ENCODE data around the gene UBE2D2. TPM values are rescaled to one million over a fixed set of nuclear protein-coding genes. Genes with fewer than 3 reads are reported as not detected.
A peak's percentile ranks its signal among the peaks of the same experiment; 100 is the strongest.
"Not testable (repeated sequence)": the region's sequence is repeated elsewhere in the genome, so short reads cannot be mapped to it uniquely, and the experiment has no call there.

UBE2D2 gene
- total RNA-seq, 2 donors from 2014 or later: 315 to 342 TPM

DNA sequence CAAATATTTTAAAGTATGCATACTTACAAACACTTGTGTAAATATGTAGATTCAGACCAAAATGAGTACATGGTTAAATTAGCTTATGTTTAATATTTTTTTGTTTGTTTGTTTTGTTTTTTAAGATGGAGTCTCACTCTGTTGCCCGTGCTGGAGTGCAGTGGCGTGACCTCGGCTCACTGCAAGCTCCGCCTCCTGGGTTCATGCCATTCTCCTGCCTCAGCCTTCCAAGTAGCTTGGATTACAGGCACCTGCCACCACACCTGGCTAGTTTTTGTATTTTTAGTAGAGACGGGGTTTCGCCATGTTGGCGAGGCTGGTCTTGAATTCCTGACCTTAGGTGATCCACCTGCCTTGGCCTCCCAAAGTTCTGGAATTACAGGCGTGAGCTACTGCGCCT, 40.8 kb downstream of the UBE2D2 start:
- Mint-ChIP-seq H3K4me1 (ENCODE audit: low read depth) (peaks cover 21% of the 10 kb centered on the region), H3K36me3 (ENCODE audit: insufficient read depth in 2 of 2) (peaks cover 7 to 27% of the 10 kb centered on the region in 2 donors)
- not testable (repeated sequence) for ATAC-seq (replicated peaks in 1 of 2); H3K27ac Mint-ChIP-seq; H3K27me3 Mint-ChIP-seq (ENCODE audit: low read depth); DNase-seq; H3K9me3 Mint-ChIP-seq; H3K4me3 Mint-ChIP-seq

DNA sequence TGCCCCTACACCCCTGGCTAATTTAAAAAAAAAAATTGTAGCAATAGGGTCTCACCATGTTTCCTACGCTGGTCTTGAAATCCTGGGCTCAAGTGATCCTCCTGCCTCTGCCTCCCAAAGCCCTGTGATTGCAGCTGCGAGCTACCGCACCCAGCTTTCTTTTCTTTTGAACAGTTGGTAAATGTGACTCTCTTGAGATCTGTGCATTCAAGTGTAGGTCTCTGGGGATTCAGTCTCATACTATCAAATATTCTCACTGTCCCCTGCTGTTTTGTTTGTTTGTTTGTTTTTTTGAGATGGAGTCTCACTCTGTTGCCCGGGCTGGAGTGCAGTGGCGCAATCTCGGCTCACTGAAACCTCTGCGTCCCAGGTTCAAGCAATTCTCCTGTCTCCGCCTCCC, 44.7 kb downstream of the UBE2D2 start:
- Mint-ChIP-seq H3K27me3 (ENCODE audit: low read depth) (no peaks in the 10 kb centered on the region), H3K36me3 (ENCODE audit: insufficient read depth in 2 of 2) (peaks cover 4 to 25% of the 10 kb centered on the region in 2 donors), H3K27ac (peak overlapping the region; percentile 1), H3K4me1 (ENCODE audit: low read depth) (peaks cover 35% of the 10 kb centered on the region), H3K4me3 (no peak overlapping the region), H3K9me3 (no peaks in the 10 kb centered on the region)
- DNase-seq (no peak), ATAC-seq (replicated peaks in 1 of 2) (no peak)

DNA sequence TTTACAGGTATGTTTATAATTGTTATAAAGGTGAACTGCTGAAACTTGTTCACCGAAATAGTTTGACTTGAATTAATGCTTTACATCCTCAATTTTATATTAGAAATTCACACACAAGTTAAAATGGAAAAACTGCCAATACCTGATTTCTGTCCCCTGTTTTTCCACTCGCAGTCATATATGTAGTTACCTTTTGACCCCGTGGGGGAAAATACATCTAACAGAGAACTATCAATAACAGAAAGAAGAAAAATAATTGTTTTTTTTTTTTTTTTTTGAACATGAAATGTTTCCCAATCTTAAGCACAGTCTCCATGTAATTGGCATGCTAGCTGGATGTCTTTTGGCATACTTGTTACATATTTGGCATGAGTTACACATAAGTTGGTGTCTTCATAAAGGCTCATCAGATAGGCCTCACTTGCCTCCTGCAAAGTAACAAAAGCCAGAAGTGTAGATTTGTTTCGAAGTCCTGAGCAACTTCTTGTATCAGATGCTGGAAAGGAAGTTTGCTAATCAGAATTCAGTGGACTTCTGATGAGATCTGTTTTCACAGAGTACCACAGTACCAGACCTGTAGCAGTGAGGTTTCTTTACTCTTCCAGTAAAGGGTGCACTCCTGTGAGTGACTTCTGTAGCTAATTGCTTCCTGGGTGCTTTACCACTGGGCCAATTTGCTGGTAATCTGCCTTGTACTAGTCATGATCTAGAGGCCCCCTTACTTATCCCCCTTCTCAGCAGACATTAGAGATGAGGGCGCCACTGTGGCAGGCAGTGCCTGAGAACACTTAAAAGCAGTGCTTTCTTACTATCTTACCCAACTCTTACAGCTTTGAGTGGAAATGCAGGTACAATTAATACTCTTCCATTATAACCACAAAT, 50.8 kb downstream of the UBE2D2 start:
- Mint-ChIP-seq H3K27ac (peak overlapping the region; percentile 91), H3K36me3 (ENCODE audit: insufficient read depth in 2 of 2) (peaks cover 2 to 20% of the 10 kb centered on the region in 2 donors), H3K9me3 (no peaks in the 10 kb centered on the region), H3K4me3 (peak overlapping the region in 1 of 2 donors; percentile 32), H3K27me3 (ENCODE audit: low read depth) (no peaks in the 10 kb centered on the region), H3K4me1 (ENCODE audit: low read depth) (peaks cover 52% of the 10 kb centered on the region)
- DNase-seq (peak; percentile 20 to 38), ATAC-seq (replicated peaks in 1 of 2) (peak; percentile 85 to 96)

DNA sequence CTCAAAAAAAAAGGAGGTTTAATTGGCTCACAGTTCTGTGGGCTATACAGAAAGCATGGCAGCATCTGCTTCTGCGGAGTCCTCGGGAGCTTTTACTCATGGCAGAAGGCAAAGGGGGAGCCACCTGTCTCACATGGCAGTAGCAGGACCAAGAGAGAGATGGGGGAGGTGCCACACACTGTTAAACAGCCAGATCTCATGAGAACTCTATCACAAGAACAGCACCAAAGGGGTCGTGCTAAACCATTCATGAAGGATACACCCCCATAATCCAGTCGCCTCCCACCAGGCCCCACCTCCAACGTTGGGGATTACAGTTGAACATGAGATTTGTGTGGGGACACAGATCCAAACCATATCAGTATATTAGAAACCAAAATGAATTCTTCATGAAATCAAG, 58.7 kb downstream of the UBE2D2 start:
- Mint-ChIP-seq H3K36me3 (ENCODE audit: insufficient read depth in 2 of 2) (peaks cover 10 to 52% of the 10 kb centered on the region in 2 donors), H3K27me3 (ENCODE audit: low read depth) (no peaks in the 10 kb centered on the region), H3K27ac (peak overlapping the region; percentile 84), H3K9me3 (no peaks in the 10 kb centered on the region), H3K4me3 (no peak overlapping the region), H3K4me1 (ENCODE audit: low read depth) (no peaks in the 10 kb centered on the region)
- ATAC-seq (replicated peaks in 1 of 2) (no peak), DNase-seq (no peak)

DNA sequence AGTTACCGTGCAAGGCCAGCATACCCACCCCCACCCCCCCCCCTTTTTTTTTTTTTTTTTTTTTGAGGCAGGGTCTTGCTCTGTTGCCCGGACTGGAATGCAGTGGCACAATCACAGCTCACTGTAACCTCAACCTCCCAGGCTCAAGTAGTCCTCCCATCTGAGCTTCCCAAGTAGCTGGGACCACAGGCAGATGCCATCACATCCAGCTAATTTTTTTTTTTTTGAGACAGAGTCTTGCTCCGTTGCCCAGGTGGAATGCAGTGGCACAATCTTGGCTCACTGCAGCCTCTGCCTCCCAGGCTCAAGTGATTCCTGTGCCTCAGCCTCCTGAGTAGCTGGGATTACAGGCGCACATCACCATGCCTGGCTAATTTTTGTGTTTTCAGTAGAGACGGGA, 64.3 kb downstream of the UBE2D2 start:
- ATAC-seq (replicated peaks in 1 of 2); H3K4me3 Mint-ChIP-seq: not testable (repeated sequence)
- H3K36me3 Mint-ChIP-seq (ENCODE audit: insufficient read depth in 2 of 2): peaks cover 5 to 30% of the 10 kb centered on the region in 2 donors

DNA sequence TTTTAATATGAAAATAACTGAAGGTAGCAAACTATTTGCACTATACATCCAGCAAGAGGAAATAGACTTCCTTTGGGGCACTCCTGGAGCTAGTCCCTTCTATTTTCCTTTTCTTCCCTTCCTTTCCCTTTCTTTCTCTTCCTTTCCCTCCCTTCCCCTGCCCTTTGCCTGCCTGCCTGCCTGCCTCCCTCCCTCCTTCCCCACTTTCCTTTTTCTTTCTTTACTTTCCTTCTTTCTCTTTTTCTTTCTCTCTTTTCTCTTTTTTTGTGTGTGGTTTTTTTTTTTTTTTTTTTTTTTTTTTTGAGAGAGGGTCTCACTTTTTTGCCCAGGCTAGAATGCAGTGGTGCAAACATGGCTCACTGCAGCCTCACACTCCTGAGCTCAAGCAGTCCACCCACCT, 69.7 kb downstream of the UBE2D2 start:
- ATAC-seq (replicated peaks in 1 of 2) (no peak), DNase-seq (no peak)
- Mint-ChIP-seq H3K9me3 (no peaks in the 10 kb centered on the region), H3K27ac (peak overlapping the region; percentile 46), H3K4me1 (ENCODE audit: low read depth) (peaks cover 28% of the 10 kb centered on the region), H3K36me3 (ENCODE audit: insufficient read depth in 2 of 2) (peaks cover 5 to 7% of the 10 kb centered on the region in 2 donors), H3K27me3 (ENCODE audit: low read depth) (no peaks in the 10 kb centered on the region), H3K4me3 (no peak overlapping the region)

More for the DNA sequence above, 64.3 kb downstream of the UBE2D2 start:
- not testable (repeated sequence) for H3K9me3 Mint-ChIP-seq; H3K27me3 Mint-ChIP-seq (ENCODE audit: low read depth); H3K27ac Mint-ChIP-seq; DNase-seq; H3K4me1 Mint-ChIP-seq (ENCODE audit: low read depth)

DNA sequence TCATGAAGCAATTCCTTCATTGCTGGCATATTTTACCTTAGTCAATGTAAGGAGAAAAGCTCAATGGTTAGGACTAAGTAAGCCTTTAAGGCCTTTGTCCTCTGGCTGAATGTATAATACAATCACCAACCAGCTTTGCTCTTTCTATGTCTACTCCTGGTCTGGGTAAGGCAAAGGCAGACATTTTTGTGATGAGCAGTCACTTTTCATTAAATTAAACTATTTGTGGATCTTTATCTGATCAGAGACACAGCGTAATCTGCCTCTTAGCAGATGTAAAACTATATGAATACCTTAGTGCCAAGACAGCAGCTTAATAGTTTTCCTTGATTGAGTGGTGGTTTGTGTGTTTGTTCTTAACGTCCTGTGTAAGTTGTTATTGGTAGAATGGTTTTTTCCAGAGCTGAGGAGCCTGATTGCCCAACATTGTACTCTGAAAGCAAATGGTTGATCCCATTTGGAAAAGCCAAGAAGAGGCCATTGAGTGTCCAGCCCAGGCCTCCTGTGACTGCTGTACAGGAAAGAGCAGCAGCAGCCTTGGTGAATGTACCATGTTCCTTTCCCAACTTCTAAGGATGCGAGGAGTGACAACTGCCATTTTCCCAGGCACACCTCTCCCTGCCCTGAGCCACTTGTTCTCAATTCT, 70.5 kb downstream of the UBE2D2 start:
- H3K4me1 Mint-ChIP-seq (ENCODE audit: low read depth): peaks cover 36% of the 10 kb centered on the region
- H3K9me3 Mint-ChIP-seq: no peaks in the 10 kb centered on the region
- H3K4me3 Mint-ChIP-seq: no peak overlapping the region
- ATAC-seq (replicated peaks in 1 of 2): no peak
- peak overlapping the region; percentile 46 for H3K27ac Mint-ChIP-seq
- H3K36me3 Mint-ChIP-seq (ENCODE audit: insufficient read depth in 2 of 2): peaks cover 5 to 6% of the 10 kb centered on the region in 2 donors
- no peak for DNase-seq
- no peaks in the 10 kb centered on the region for H3K27me3 Mint-ChIP-seq (ENCODE audit: low read depth)

DNA sequence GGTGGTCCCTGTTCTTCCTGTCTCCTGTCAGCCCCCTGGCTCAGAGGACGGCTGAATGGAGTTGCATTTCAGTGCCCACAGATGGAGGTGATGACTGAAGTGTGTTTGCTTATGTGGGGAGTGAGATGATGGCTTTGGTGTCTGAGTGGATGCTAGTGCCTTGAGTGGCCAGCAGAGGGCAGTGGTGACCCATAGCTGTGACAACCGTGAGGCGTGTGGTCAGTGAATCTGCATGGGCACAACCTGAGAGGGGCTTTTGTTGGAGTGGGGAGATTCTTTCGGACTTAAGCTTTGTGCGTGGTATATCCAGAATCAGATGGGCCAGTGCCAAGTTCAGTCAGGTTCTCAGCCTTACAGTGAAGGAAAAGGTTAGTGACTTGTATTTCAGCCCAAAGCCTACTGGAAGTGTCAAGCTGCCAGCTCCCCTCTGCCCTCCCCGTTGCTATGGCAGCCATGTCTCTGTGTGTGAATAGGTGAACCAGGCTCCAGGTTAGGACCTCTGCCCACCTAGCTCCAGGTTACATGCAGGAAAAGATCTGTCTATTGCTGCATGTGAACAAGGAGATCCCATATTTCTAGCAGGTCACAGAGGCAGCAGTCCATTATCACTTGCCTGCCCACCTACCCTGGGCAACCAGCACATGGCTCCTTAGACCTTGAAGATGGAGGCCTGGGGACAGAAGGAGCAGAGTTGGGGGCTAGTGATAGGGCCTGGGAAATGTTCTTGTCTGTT, 72.3 kb downstream of the UBE2D2 start:
- peaks cover 42% of the 10 kb centered on the region for H3K4me1 Mint-ChIP-seq (ENCODE audit: low read depth)
- ATAC-seq (replicated peaks in 1 of 2): peak in 1 of 2 donors; percentile 25
- no peaks in the 10 kb centered on the region for H3K9me3 Mint-ChIP-seq
- peaks cover 0 to 4% of the 10 kb centered on the region in 2 donors for H3K36me3 Mint-ChIP-seq (ENCODE audit: insufficient read depth in 2 of 2)
- no peak overlapping the region for H3K27ac Mint-ChIP-seq
- DNase-seq: peak; percentile 63 to 72
- H3K27me3 Mint-ChIP-seq (ENCODE audit: low read depth): no peaks in the 10 kb centered on the region
- H3K4me3 Mint-ChIP-seq: no peak overlapping the region

DNA sequence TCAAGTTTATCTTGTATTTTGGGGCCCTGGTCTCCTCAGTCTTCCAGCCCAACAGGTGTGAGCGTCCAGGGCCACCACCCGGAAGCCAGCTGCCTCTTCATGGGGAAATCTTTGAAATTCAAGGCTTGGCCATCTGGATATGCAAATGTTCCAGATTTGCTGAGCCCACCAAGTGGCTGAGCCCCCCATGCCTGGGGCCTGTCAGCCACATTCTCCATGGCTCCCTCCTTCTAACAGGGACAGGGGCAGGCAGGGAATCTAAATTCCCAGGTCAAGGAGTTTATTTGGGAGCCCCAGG, 72.8 kb downstream of the UBE2D2 start:
- no peaks in the 10 kb centered on the region for H3K27me3 Mint-ChIP-seq (ENCODE audit: low read depth)
- no peak for DNase-seq
- no peak for ATAC-seq (replicated peaks in 1 of 2)
- no peak overlapping the region for H3K4me3 Mint-ChIP-seq
- H3K27ac Mint-ChIP-seq: no peak overlapping the region
- no peaks in the 10 kb centered on the region for H3K9me3 Mint-ChIP-seq
- H3K4me1 Mint-ChIP-seq (ENCODE audit: low read depth): peaks cover 42% of the 10 kb centered on the region
- H3K36me3 Mint-ChIP-seq (ENCODE audit: insufficient read depth in 2 of 2): peaks cover 0 to 4% of the 10 kb centered on the region in 2 donors

DNA sequence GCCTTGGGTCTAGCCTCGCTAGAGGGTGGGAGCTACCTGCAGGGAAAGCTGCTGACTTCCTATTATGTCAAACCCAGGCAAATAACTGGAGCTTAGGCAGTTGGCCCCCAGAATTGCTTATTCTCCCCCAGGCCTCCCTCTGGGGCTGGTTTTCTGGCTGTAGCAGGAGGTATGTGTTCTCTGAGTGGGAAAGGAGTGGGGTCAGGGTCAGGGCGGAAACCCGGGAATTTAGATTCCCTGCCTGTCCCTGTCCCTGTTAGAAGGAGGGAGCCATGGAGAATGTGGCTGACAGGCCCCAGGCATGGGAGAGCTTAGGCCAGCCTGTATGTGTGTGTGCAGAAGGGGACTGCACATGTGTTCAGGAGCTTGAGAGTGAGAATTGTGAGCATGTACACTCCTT, 73.4 kb downstream of the UBE2D2 start:
- DNase-seq: no peak
- peaks cover 0 to 4% of the 10 kb centered on the region in 2 donors for H3K36me3 Mint-ChIP-seq (ENCODE audit: insufficient read depth in 2 of 2)
- H3K27me3 Mint-ChIP-seq (ENCODE audit: low read depth): no peaks in the 10 kb centered on the region
- no peaks in the 10 kb centered on the region for H3K9me3 Mint-ChIP-seq
- peaks cover 42% of the 10 kb centered on the region for H3K4me1 Mint-ChIP-seq (ENCODE audit: low read depth)
- no peak for ATAC-seq (replicated peaks in 1 of 2)
- H3K27ac Mint-ChIP-seq: peak overlapping the region; percentile 1
- H3K4me3 Mint-ChIP-seq: peak overlapping the region in 1 of 2 donors; percentile 40

DNA sequence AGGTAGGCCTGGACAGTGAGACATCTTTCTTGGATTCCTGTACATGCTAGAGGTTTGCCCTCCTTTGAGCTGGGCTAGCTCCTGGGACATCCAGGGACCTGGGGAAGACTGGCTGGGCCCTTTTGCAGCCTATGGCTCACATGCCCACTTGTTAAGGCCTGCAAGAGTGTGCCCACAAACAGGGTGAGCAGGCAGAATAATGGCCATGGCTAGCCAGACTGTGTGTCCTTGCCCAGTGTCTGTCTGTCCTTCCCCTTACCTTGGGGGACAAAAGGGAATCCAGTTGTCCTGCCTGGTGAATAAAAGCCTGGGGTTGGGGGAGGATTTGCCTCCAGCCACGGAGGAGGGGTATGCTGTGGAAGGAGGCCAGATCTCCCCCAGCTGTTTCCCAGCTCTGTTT, 74.1 kb downstream of the UBE2D2 start:
- Mint-ChIP-seq H3K4me3 (peak overlapping the region; percentile 75 to 82), H3K4me1 (ENCODE audit: low read depth) (peaks cover 42% of the 10 kb centered on the region), H3K27me3 (ENCODE audit: low read depth) (no peaks in the 10 kb centered on the region), H3K36me3 (ENCODE audit: insufficient read depth in 2 of 2) (peaks cover 0 to 4% of the 10 kb centered on the region in 2 donors), H3K9me3 (no peaks in the 10 kb centered on the region), H3K27ac (peak overlapping the region; percentile 80)
- DNase-seq: no peak
- ATAC-seq (replicated peaks in 1 of 2): no peak

DNA sequence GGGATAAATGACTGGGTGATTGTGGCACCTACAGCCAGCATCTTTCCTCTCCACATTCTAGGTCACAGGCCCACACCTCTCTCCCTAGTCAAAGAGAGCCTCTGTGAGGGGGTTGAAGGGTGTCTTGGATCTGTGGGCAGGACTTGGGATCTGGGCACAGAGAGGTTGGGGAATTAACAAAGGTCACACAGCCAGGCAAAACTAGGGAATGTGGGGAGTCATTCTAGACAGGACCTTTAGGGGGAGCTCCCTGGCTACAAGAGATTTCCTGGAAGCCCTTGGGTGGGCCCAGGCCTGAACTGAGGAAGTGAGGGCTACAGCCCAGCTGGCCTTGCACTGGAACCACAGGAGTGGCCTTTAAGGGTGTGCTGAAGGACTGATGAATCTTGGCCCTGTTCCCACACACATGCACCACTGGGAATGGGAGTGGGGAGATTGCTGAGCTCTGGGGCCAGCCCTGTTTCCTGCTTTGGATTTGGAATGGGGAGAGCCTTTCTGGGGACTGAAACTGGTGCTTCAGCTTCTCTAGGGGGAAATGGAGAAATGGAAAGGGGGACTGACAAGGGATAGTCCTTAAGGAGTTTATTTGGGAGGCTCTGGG, 74.6 kb downstream of the UBE2D2 start:
- Mint-ChIP-seq H3K4me1 (ENCODE audit: low read depth) (peaks cover 42% of the 10 kb centered on the region), H3K9me3 (no peaks in the 10 kb centered on the region), H3K27me3 (ENCODE audit: low read depth) (no peaks in the 10 kb centered on the region), H3K27ac (peak overlapping the region; percentile 77), H3K4me3 (peak overlapping the region; percentile 75 to 82), H3K36me3 (ENCODE audit: insufficient read depth in 2 of 2) (peaks cover 0 to 4% of the 10 kb centered on the region in 2 donors)
- no peak for DNase-seq
- ATAC-seq (replicated peaks in 1 of 2): no peak
